Neural cell (in vitro differentiated cells): ENCODE results near the gene PIK3R1. TPM values are rescaled to one million over a fixed set of nuclear protein-coding genes. Genes with fewer than 3 reads are reported as not detected.

Experiments
- H2AFZ ChIP-seq: fragments of 200-600, 300-800 bp; sonication (generic), shearing (Covaris generic); 2 replicates; pipeline ENCODE4 v1.6.0; 2014; ENCODE audit warnings: low read depth, mild to moderate bottlenecking, antibody characterized with exemption, low read length, moderate library complexity
- H3F3A ChIP-seq: fragments of 200-600 bp; shearing (Covaris generic); 2 replicates; pipeline ENCODE4 v1.6.1; 2016; ENCODE audit warnings: mild to moderate bottlenecking, moderate library complexity, mixed read lengths, antibody characterized with exemption, low read length; ENCODE audit not compliant: insufficient read depth, poor library complexity, severe bottlenecking
- H3K27ac ChIP-seq: fragments of 200-600, 300-800 bp; sonication (generic), shearing (Covaris generic); 2 replicates; pipeline ENCODE4 v1.5.1; 2014; ENCODE audit warnings: mild to moderate bottlenecking, low read length, moderate library complexity
- H3K27me3 ChIP-seq: fragments of 300-800, 200-600 bp; sonication (generic), shearing (Covaris generic); 2 replicates; pipeline ENCODE4 v1.6.0; 2014; ENCODE audit warnings: mild to moderate bottlenecking, low read depth, low read length, moderate library complexity; ENCODE audit not compliant: insufficient read depth
- H3K36me3 ChIP-seq: fragments of 300-800, 200-600 bp; sonication (generic), shearing (Covaris generic); 2 replicates; pipeline ENCODE4 v1.5.1; 2014; ENCODE audit warnings: mild to moderate bottlenecking, antibody characterized with exemption, low read length, moderate library complexity; ENCODE audit not compliant: insufficient read depth
- H3K4me2 ChIP-seq: fragments of 300-800, 200-600 bp; sonication (generic), shearing (Covaris generic); 2 replicates; pipeline ENCODE4 v1.6.0; 2014; ENCODE audit warnings: mild to moderate bottlenecking, low read length
- H3K4me3 ChIP-seq: fragments of 300-800, 200-600 bp; sonication (generic), shearing (Covaris generic); 2 replicates; pipeline ENCODE4 v1.5.1; 2014; ENCODE audit warnings: mild to moderate bottlenecking, low read length, moderate library complexity
- H3K79me2 ChIP-seq: fragments of 200-600 bp; shearing (Covaris generic); replicated peaks from 2 replicates; pipeline ENCODE4 v1.6.0; 2014; ENCODE audit warnings: mild to moderate bottlenecking, low read length, moderate library complexity; ENCODE audit not compliant: insufficient read depth
- H3K9ac ChIP-seq: fragments of 300-800, 200-600 bp; sonication (generic), shearing (Covaris generic); 2 replicates; pipeline ENCODE4 v1.6.1; 2016; ENCODE audit warnings: mild to moderate bottlenecking, low read length, mixed read lengths
- H3K9me2 ChIP-seq: fragments of 200-600 bp; shearing (Covaris generic); 2 replicates; pipeline ENCODE4 v1.6.1; 2016; ENCODE audit warnings: mild to moderate bottlenecking, low read length, mixed read lengths; ENCODE audit not compliant: insufficient read depth
- H3K9me3 ChIP-seq: fragments of 200-600, 300-800 bp; sonication (generic), shearing (Covaris generic); 2 replicates; pipeline ENCODE4 v1.6.1; 2016; ENCODE audit warnings: mild to moderate bottlenecking, mixed run types, low read length, moderate library complexity, mixed read lengths
- H4K20me1 ChIP-seq: fragments of 200-600 bp; shearing (Covaris generic); 2 replicates; pipeline ENCODE4 v1.6.1; 2016; ENCODE audit warnings: mild to moderate bottlenecking, mixed run types; ENCODE audit not compliant: insufficient read depth
- EP300 ChIP-seq: fragments of 450-650 bp; conservative IDR thresholded peaks from 2 replicates; pipeline ENCODE4 v1.6.1; 2014; ENCODE audit warnings: antibody characterized with exemption, mild to moderate bottlenecking, moderate library complexity; ENCODE audit not compliant: poor library complexity, severe bottlenecking
- EZH2 ChIP-seq: fragments of 200-600, 300-800 bp; shearing (Covaris generic), sonication (generic); IDR thresholded peaks from 2 replicates; pipeline ENCODE4 v1.6.1; 2014; ENCODE audit warnings: antibody characterized with exemption, low read length, borderline replicate concordance, mild to moderate bottlenecking; ENCODE audit not compliant: insufficient read depth, poor library complexity, severe bottlenecking
- MXI1 ChIP-seq: fragments of 450-650 bp; conservative IDR thresholded peaks from 2 replicates; pipeline ENCODE4 v1.6.1; 2014; ENCODE audit warnings: antibody characterized with exemption, mild to moderate bottlenecking; ENCODE audit not compliant: poor library complexity, severe bottlenecking
- POLR2AphosphoS5 ChIP-seq: IDR thresholded peaks from 2 replicates; pipeline ENCODE4 v1.6.1; 2012
- RAD21 ChIP-seq: fragments of 450-650 bp; conservative IDR thresholded peaks from 2 replicates; pipeline ENCODE4 v1.6.1; 2014; ENCODE audit warnings: antibody characterized with exemption, mild to moderate bottlenecking, moderate library complexity
- REST ChIP-seq: IDR thresholded peaks from 2 replicates; pipeline ENCODE4 v1.6.1; 2012; ENCODE audit warnings: borderline replicate concordance
- SMC3 ChIP-seq: fragments of 450-650 bp; conservative IDR thresholded peaks from 2 replicates; pipeline ENCODE4 v1.6.1; 2014; ENCODE audit warnings: antibody characterized with exemption, mild to moderate bottlenecking, moderate library complexity; ENCODE audit not compliant: poor library complexity
- TAF1 ChIP-seq: IDR thresholded peaks from 2 replicates; pipeline ENCODE4 v1.6.1; 2012; ENCODE audit warnings: low read depth
- polyA plus RNA-seq: library from polyadenylated mRNA; depleted of rRNA; stranded (reverse); fragments of >200 nt; gene quantifications from 2 replicates; pipeline ENCODE4 v1.2.3, GENCODE V29; 2014
- TF ChIP-seq, protein P1 (sequence below): fragments of 450-650 bp; IDR thresholded peaks from 2 replicates; pipeline ENCODE4 v1.5.1; 2014; ENCODE audit warnings: antibody characterized with exemption, mild to moderate bottlenecking, moderate library complexity; ENCODE audit not compliant: poor library complexity, severe bottlenecking

PIK3R1 gene
- polyA plus RNA-seq, 1 donor from 2014 or later = 41.9 TPM

DNA sequence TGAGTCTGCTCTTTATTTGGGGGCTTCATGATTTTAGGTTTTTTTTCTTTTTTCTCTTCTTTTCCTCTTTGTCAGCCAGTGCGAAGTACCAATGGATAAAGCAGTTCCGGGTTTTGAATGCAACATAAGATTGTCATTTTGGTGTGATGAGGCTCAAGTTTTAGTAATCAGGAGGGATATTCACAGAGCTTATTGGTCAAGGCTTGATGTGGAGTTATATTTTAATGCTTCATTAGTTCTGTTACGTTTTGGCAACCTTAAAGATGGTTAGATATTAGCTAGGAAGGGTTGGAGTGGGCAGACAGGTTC, 1.4 kb downstream of the PIK3R1 start:
- Histone ChIP-seq H3K27ac (peak overlapping the region; percentile 83), H4K20me1 (no peaks in the 10 kb centered on the region), H3K4me2 (peak overlapping the region; percentile 80), H3K36me3 (no peaks in the 10 kb centered on the region), H3F3A (no peaks in the 10 kb centered on the region), H3K27me3 (no peaks in the 10 kb centered on the region), H3K9ac (peak overlapping the region; percentile 82), H2AFZ (peak overlapping the region; percentile 46), H3K4me3 (peak overlapping the region; percentile 96), H3K9me3 (no peaks in the 10 kb centered on the region), H3K79me2 (peaks cover 52% of the 10 kb centered on the region), H3K9me2 (no peaks in the 10 kb centered on the region)
- TF ChIP-seq RAD21 = no peak
- no peak for TF ChIP-seq REST
- no peak for TF ChIP-seq SMC3
- TF ChIP-seq MXI1 = no peak
- no peak for TF ChIP-seq EP300
- TF ChIP-seq, protein P1, sequence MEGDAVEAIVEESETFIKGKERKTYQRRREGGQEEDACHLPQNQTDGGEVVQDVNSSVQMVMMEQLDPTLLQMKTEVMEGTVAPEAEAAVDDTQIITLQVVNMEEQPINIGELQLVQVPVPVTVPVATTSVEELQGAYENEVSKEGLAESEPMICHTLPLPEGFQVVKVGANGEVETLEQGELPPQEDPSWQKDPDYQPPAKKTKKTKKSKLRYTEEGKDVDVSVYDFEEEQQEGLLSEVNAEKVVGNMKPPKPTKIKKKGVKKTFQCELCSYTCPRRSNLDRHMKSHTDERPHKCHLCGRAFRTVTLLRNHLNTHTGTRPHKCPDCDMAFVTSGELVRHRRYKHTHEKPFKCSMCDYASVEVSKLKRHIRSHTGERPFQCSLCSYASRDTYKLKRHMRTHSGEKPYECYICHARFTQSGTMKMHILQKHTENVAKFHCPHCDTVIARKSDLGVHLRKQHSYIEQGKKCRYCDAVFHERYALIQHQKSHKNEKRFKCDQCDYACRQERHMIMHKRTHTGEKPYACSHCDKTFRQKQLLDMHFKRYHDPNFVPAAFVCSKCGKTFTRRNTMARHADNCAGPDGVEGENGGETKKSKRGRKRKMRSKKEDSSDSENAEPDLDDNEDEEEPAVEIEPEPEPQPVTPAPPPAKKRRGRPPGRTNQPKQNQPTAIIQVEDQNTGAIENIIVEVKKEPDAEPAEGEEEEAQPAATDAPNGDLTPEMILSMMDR = no peak
- TF ChIP-seq EZH2 = no peak
- no peak for TF ChIP-seq POLR2AphosphoS5
- TF ChIP-seq TAF1 = no peak

GRCh38 chr5:68217528-68217927, 2.0 kb downstream of the PIK3R1 start:
- Histone ChIP-seq H3F3A (no peaks in the 10 kb centered on the region), H3K27me3 (no peaks in the 10 kb centered on the region), H3K27ac (no peak overlapping the region), H3K4me3 (peak overlapping the region; percentile 96), H3K9ac (peak overlapping the region; percentile 82), H3K36me3 (no peaks in the 10 kb centered on the region), H2AFZ (no peak overlapping the region), H3K9me3 (no peaks in the 10 kb centered on the region), H3K9me2 (no peaks in the 10 kb centered on the region), H4K20me1 (no peaks in the 10 kb centered on the region), H3K4me2 (peak overlapping the region; percentile 80), H3K79me2 (peaks cover 57% of the 10 kb centered on the region)
- no peak for TF ChIP-seq EZH2
- TF ChIP-seq RAD21 = no peak
- TF ChIP-seq POLR2AphosphoS5 = no peak
- no peak for TF ChIP-seq EP300
- TF ChIP-seq TAF1 = no peak
- TF ChIP-seq, protein P1 = no peak
